ENCODE results near the gene CYP27A1. TPM values are rescaled to one million over a fixed set of nuclear protein-coding genes. Genes with fewer than 3 reads are reported as not detected.

CYP27A1 gene
- total RNA-seq, 1 donor from 2014 or later: 0.18 TPM

GRCh38 chr2:218810256-218810655 lies 28.3 kb downstream of the CYP27A1 start:
- intact Hi-C loops (cut with micrococcal nuclease): no loop called here

GRCh38 chr2:218811382-218811781 lies 29.4 kb downstream of the CYP27A1 start:
- intact Hi-C loops (cut with micrococcal nuclease): no loop called here

- intact Hi-C loops (cut with micrococcal nuclease): no loop called here
Measured at GRCh38 chr2:218812096-218812815, 30.3 kb downstream of the CYP27A1 start.

GRCh38 chr2:218812861-218813260 lies 30.9 kb downstream of the CYP27A1 start:
- intact Hi-C loops (cut with micrococcal nuclease): no loop called here

- intact Hi-C loops (cut with micrococcal nuclease): no loop called here
Measured at GRCh38 chr2:218813771-218814460, 32.0 kb downstream of the CYP27A1 start.

GRCh38 chr2:218814540-218815243 lies 32.7 kb downstream of the CYP27A1 start:
- intact Hi-C loops (cut with micrococcal nuclease): no loop called here

- intact Hi-C loops (cut with micrococcal nuclease): no loop called here
Measured at GRCh38 chr2:218815244-218815637, 33.3 kb downstream of the CYP27A1 start.

- intact Hi-C loops (cut with micrococcal nuclease): no loop called here
Measured at GRCh38 chr2:218815649-218816048, 33.7 kb downstream of the CYP27A1 start.

GRCh38 chr2:218816561-218817011 lies 34.6 kb downstream of the CYP27A1 start:
- intact Hi-C loops (cut with micrococcal nuclease): no loop called here

GRCh38 chr2:218819093-218819492 lies 37.1 kb downstream of the CYP27A1 start:
- intact Hi-C loops (cut with micrococcal nuclease): no loop called here

GRCh38 chr2:218820746-218821369 lies 38.9 kb downstream of the CYP27A1 start:
- intact Hi-C loops (cut with micrococcal nuclease): no loop called here

GRCh38 chr2:218821605-218822211 lies 39.8 kb downstream of the CYP27A1 start:
- intact Hi-C loops (cut with micrococcal nuclease): no loop called here

GRCh38 chr2:218822622-218823021 lies 40.7 kb downstream of the CYP27A1 start:
- intact Hi-C loops (cut with micrococcal nuclease): no loop called here

GRCh38 chr2:218823196-218823855 lies 41.4 kb downstream of the CYP27A1 start:
- intact Hi-C loops (cut with micrococcal nuclease): no loop called here

- intact Hi-C loops (cut with micrococcal nuclease): no loop called here
Measured at GRCh38 chr2:218824004-218824403, 42.1 kb downstream of the CYP27A1 start.

GRCh38 chr2:218826791-218827190 lies 44.8 kb downstream of the CYP27A1 start:
- intact Hi-C loops (cut with micrococcal nuclease): no loop called here

GRCh38 chr2:218827701-218828476 lies 45.9 kb downstream of the CYP27A1 start:
- intact Hi-C loops (cut with micrococcal nuclease): no loop called here

GRCh38 chr2:218828477-218828778 lies 46.5 kb downstream of the CYP27A1 start:
- intact Hi-C loops (cut with micrococcal nuclease): no loop called here

GRCh38 chr2:218829868-218830451 lies 48.0 kb downstream of the CYP27A1 start:
- intact Hi-C loops (cut with micrococcal nuclease): no loop called here
